ENCODE results near the gene PPIL6. TPM values are rescaled to one million over a fixed set of nuclear protein-coding genes. Genes with fewer than 3 reads are reported as not detected.
"Not testable (repeated sequence)": the region's sequence is repeated elsewhere in the genome, so short reads cannot be mapped to it uniquely, and the experiment has no call there.

Gene PPIL6
- polyA plus RNA-seq, 1 donor = 5.4 TPM

DNA sequence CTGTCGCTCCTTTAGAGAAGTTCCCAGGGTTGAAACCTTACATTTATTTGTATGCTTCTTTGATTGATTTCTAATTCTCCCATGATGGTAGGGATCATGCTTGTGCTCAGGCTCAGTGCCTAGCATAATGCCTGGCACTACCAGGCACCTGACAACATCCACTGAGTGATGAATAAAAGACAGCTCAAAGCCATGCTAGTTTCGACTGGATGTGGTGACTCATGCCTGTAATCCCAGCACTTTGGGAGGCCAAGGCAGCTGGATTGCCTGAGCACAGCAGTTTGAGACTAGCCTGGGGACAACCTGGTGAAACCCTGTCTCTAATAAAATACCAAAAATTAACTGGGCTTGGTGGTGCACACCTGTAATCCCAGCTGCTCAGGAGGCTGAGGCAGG, 46.5 kb downstream of the PPIL6 start:
- no peak for DNase-seq

- no peak for DNase-seq
Measured at GRCh38 chr6:109393157-109393885, 47.1 kb downstream of the PPIL6 start.

DNA sequence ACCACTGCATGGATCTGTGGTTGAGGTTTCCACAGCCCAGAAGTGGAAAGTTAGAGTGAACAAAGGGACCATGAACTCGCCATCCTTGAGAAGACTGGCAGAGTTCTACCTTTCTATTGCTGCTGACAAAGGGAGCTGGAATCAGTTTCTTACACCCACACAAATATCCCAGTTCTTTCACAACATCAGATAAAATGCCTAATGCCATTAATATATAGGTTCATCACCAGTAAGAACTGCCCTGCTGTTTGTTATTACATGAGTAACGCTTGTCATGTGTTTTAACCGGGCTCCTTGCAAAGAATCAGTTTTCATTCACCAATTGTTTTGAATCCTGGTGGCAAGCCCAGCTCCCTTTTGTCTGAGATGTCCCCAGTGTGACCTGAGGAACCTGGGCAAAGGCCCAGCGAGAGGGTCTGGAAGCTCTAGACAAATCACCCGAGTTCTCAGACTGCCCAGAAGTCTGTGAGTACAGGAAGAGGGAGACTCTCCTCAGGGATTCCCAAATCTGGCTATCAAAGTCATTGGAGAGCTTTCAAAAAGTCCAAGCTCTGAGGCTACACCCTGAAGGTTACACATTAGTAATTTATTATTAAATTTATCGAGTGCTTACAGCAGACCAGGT, 50.7 kb downstream of the PPIL6 start:
- no peak for DNase-seq

- no peak for DNase-seq
Measured at GRCh38 chr6:109388265-109388664, 52.2 kb downstream of the PPIL6 start.

DNA sequence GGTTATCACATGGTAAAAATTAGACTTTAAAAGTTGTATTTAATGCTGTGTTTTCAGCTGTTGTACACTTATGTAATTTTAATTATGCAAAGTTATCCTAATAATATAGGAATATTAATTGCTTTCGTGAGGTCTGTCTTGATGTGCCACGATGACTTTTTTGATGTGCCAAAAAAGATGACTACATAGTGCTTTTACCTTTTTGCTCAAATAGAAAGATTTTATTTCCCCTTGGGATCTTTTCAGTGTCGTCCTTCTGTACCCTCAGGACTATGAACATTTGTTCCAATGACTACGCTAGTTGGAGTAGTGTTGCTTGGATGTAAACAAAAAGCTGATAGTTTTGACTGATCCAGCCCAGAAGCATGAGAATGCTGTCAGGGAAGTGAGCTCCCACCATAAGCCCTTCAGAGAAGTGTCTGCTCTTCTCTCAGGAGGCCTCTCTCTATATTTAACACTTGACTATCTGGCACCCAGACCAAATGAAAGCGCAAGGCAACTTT, 56.9 kb downstream of the PPIL6 start:
- DNase-seq = no peak

DNA sequence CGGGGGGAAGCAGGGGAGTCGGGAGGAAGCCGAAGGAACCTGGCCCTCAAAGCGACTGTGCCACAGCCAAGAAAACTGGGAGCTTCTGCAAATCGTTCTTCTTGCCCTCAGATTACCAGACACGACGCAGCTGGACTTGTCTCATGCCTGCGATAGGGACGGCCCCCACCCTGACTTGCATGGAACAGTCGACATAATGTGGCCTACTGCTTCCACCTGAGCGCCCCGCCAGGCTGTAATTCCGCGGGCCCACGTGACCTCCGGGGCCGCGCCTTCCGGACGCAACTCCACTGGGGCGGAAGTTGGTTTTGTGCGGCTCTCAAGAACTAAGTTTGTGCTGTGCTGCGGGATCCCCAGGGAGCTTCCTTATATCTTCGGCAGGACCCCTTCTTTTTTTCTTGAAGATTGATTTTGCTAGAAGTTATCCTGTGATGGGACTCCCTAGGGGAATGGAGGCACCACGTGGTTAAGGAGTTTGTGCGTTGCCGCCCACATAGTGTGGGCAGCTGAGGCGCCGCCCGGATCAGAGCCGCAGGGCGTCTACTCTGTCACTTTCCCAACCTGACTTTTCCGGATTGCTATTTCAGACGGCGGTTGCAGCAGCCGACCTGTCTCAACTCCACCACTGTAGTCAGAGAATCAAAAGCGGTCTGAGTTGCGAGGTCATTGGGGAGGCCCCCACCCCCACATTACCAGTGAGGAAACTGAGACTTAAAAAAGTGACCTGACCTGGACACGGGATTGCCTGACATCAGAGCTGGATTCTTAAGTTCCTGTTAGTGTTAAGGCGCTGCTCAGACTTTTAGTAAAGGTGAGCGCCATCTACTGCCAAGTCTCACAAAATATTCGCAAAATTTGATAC, 57.6 kb downstream of the PPIL6 start:
- peak; percentile 95 for DNase-seq

DNA sequence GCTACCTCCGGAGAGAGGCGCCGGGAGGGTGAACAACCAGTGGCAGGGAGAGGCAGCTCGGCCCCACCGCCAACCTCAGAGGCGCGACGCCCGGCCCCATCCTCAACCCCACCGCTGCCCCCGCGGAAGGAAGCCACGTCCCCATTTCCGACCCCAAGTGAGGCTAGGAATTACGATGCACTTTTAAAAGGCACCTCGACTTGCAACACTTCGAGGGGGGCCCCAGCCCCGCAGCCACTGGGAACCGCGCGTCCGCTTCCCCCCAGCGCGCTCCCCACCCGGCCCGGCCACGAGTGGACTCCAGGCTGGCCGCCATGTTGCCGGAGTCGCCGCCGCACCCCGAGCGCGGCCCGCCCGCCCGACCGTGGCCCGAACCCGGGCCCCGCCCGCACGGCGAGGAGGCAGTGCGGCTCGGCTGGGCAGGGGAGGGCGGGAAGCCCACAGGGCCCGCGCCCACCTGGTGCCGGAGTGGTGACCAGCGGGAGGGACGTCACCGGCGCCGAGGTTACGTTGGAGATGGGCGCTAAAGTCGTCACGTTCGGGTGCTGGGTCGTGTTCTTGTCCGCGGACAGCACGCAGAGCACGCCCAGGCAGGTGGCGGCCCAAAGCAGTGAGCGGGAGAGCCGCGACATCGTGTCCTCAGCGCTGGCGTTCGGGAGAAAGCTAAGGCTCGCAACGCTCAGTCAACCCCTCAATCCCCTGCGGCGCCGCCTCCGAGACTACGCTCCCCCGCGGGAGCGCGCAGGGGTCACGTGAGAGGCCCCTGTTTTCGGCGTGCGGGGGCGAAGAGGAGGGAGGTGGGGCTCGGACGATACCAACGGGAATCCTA, 58.5 kb downstream of the PPIL6 start, which contains the start of gene CD164:
Gene CD164, minus strand, starts transcription at position 721 of the 829 bp plus-strand sequence. Its CDS starts 89 bp downstream, at position 632.
- peak; percentile 96 for DNase-seq

- DNase-seq = no peak
Measured at GRCh38 chr6:109381061-109381746, 59.2 kb downstream of the PPIL6 start.

- no peak for DNase-seq
Measured at GRCh38 chr6:109379711-109380110, 60.7 kb downstream of the PPIL6 start.

DNA sequence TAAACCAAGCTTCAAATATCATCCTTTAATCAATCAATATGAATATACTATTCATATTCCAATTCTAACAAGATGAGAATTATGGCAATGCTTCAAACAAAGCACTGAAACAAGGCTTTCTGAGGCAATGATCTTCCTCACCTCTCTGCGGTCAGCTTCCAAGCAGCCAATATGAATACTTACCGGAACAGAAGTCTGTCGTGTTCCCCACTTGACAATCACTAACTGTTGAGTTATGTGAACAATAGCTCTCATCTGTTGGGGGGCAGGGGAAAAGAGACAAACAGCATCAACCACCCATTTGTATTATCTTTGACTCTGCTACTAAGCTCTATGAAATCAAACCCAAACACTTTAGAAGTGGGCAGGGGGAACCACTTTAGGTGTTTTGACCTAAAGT, 62.7 kb downstream of the PPIL6 start:
- DNase-seq = no peak

DNA sequence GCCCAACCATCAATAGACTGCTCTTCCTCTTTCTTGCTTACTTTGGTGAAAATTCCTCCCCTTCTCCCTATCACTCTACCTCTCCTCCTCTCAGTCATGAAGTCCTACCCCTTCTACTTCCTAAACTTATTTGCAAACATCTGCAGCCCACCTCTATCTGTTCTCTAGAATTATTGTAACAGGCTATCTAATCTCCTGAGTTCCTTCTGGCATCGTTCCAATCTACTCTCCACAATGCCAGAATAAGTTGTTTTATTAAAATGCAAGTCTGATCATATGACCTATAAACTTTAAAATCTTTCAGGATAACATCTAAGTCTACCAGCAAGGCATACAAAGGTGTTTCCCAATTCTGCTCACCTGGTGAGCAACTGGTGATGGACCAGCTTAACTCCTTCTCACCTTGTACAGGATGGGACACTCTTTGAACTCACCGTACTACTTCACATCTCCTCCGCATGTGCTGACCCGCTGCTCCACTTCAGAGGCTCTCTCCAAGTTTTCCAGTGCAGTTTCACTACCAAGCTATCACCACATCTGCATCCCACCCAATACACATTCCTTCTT, 66.0 kb downstream of the PPIL6 start:
- DNase-seq = no peak

- no peak for DNase-seq
Measured at GRCh38 chr6:109373762-109374161, 66.7 kb downstream of the PPIL6 start.

DNA sequence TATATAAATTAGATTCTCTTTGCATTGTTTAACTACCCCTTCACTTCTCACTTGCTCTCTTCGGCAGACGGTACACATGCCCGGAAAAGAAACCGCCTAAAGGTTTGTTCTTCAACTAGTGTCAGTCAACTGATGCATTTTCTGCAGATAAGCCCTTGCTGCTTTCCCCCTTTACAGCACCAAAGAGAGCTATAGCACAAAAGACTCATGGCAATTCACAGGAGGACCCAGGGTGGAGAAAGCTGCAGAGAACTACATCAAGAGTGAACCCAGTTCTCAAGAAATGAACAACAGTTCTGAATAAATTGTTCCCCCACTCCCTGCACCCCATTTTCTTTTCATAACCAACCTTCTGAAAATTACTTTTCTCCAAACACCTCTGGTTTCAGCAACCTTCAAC, 67.1 kb downstream of the PPIL6 start:
- DNase-seq = no peak

DNA sequence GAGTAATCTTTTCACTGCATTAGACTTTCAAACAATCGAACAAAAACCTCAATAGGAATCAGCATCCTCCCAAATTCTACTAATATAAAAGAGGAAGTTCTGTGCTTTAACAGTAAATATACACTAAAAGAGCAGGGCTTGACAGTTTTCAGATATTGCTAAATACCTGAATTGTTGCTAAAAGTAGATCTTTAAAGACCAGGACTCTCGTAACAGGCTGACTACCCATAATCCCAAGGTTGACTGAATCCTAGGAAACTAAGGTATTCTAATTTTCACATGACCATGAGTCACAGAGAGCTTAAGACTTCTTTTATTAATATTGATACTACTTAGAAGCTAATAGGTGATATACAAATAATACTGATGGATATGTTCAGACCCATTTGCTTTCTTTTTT, 68.3 kb downstream of the PPIL6 start:
- no peak for DNase-seq

GRCh38 chr6:109370792-109371191, 69.6 kb downstream of the PPIL6 start:
- DNase-seq = no peak

GRCh38 chr6:109370336-109370735, 70.1 kb downstream of the PPIL6 start:
- DNase-seq = no peak

DNA sequence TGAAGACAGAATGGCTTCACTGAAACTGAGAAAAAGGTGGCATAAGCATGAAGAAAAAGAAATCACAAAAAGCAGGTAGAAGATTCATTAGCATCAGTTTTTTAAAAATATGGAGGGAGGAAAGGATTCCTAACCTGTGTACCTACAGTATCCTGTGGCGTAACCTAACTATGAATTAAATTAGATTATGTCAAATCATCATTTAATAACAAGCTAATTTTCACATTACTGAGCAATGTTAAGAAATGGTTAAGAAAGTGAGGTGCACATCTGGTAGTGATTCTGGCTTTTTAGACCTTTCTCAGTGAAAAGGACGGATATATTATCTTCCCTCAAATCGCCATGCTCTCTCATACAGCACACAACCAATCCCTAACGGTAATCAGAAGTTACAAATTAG, 70.7 kb downstream of the PPIL6 start:
- no peak for DNase-seq

DNA sequence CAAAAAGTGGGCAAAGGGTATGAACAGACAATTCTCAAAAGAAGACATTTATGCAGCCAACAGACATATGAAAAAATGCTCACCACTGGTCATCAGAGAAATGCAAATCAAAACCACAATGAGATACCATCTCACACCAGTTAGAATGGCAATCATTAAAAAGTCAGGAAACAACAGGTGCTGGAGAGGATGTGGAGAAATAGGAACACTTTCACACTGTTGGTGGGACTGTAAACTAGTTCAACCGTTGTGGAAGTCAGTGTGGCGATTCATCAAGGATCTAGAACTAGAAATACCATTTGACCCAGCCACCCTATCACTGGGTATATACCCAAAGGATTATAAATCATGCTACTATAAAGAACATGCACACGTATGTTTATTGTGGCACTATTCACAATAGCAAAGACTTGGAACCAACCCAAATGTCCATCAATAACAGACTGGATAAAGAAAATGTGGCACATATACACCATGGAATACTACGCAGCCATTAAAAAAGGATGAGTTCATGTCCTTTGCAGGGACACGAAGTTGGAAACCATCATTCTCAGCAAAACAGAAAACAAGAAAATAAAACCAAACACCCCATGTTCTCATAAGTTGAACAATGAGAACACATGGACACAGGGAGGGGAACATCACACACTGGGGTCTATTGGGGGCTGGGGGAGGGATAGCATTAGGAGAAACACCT, 75.9 kb downstream of the PPIL6 start:
- not testable (repeated sequence) for DNase-seq

DNA sequence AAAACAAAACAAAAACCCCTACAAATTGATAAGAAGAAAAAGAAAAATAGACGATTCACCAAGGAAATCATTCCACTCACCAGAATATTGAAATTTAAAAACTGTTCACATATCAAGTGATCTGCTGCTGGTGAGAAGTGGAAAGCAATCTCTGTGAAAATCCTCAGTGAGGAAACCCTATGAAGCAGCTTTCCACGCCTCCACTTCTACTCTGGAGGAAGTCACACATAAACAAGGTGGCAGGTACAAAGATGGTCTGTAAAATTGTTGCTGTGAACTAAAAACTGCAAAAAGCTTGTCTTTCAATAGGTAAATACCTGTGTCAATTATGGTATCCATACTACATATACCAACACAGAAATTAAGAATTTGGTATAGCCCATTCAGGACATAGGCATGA, 76.7 kb downstream of the PPIL6 start:
- no peak for DNase-seq

DNA sequence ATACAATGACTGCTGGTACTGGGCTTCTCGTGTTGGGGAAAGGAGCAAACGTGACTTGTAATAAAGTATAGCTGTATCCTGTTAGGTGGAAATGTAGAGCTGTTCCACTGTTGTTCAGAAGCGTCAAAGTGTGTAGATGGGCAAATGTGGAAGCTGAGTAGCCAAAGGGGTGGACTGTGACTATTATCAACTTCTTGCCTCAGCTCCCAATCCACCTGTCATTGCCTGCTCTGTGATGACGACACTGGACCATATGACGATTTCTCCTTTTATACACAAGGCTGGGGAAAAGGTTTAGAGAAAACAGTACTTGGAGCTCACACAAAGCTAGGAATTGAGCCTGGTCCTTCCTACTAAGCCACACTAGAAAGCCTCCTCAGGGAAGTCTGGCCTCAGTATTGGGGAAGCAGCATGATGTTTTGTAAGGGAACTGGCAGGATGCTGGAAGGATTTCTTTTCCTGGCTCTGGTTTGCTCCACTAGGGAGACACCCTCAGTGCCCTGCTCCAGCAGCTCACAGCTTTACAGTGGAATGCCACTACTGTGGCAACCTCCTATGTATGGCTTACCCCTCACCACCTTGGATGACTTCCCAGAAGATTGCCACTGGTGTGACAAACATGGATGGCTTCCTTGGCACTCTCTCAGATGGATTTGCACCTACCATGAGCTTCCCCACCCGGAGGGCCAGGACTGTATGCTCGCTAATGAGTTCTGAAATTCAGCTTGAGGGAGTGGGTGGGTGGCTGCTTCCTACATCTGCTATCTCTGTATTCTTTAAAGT, 78.1 kb downstream of the PPIL6 start:
- no peak for DNase-seq
